ENCODE data around the gene ST6GALNAC1. TPM values are rescaled to one million over a fixed set of nuclear protein-coding genes. Genes with fewer than 3 reads are reported as not detected.
A peak's percentile ranks its signal among the peaks of the same experiment; 100 is the strongest.

The ST6GALNAC1 gene
- polyA plus RNA-seq, 3 donors, result not detected

GRCh38 chr17:76593384-76593826 is 50.2 kb downstream of the ST6GALNAC1 start:
- no peaks in the 10 kb centered on the region for H3K36me3 ChIP-seq (replicated peaks in 1 of 2; ENCODE audit: control insufficient read depth in 1 of 2, insufficient read depth in 2 of 2, low read length in 2 of 2)
- H3K27me3 ChIP-seq (ENCODE audit: control insufficient read depth in 2 of 2, insufficient read depth in 2 of 2, low read length in 2 of 2), result peaks cover 0 to 4% of the 10 kb centered on the region in 2 donors
- H3K27ac ChIP-seq (ENCODE audit: low read depth in 1 of 2, low read length in 2 of 2), result no peak overlapping the region
- Mint-ChIP-seq H3K27me3 (ENCODE audit: low read depth in 3 of 3) (peaks cover 7 to 14% (median 10%) of the 10 kb centered on the region in 3 donors), H3K27ac (no peak overlapping the region), H3K4me1 (peaks cover 26% of the 10 kb centered on the region), H3K4me3 (no peak overlapping the region), H3K36me3 (peaks cover 2 to 3% of the 10 kb centered on the region in 2 donors), H3K9me3 (peaks cover 0 to 5% (median 0%) of the 10 kb centered on the region in 7 donors)
- TF ChIP-seq, protein P1, sequence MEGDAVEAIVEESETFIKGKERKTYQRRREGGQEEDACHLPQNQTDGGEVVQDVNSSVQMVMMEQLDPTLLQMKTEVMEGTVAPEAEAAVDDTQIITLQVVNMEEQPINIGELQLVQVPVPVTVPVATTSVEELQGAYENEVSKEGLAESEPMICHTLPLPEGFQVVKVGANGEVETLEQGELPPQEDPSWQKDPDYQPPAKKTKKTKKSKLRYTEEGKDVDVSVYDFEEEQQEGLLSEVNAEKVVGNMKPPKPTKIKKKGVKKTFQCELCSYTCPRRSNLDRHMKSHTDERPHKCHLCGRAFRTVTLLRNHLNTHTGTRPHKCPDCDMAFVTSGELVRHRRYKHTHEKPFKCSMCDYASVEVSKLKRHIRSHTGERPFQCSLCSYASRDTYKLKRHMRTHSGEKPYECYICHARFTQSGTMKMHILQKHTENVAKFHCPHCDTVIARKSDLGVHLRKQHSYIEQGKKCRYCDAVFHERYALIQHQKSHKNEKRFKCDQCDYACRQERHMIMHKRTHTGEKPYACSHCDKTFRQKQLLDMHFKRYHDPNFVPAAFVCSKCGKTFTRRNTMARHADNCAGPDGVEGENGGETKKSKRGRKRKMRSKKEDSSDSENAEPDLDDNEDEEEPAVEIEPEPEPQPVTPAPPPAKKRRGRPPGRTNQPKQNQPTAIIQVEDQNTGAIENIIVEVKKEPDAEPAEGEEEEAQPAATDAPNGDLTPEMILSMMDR (IDR thresholded peaks at IDR 0.05), result no peak
- no peak overlapping the region for H2AFZ ChIP-seq (ENCODE audit: insufficient read depth, low read depth, low read length, poor library complexity, severe bottlenecking)
- no peak overlapping the region for H3K9ac ChIP-seq (ENCODE audit: insufficient read depth, low read length, poor library complexity, severe bottlenecking)
- WGBS (ENCODE audit: insufficient coverage), result 94% methylated on average over 4 of the region's 8 CpGs
- no peak overlapping the region for H3K4me3 ChIP-seq (replicated peaks in 1 of 3; ENCODE audit: low read depth in 2 of 3, low read length in 3 of 3)
- H3K79me2 ChIP-seq (ENCODE audit: insufficient read depth, low read length), result no peaks in the 10 kb centered on the region
- H3K4me2 ChIP-seq (replicated peaks; ENCODE audit: extremely low read depth, low read length, poor library complexity, severe bottlenecking), result no peak overlapping the region
- no peaks in the 10 kb centered on the region for H4K20me1 ChIP-seq (ENCODE audit: insufficient read depth, low read length)
- H3K9me3 ChIP-seq (replicated peaks in 1 of 2; ENCODE audit: control insufficient read depth in 1 of 2, insufficient read depth in 1 of 2, low read length in 2 of 2), result no peaks in the 10 kb centered on the region
- H3K4me1 ChIP-seq (ENCODE audit: control insufficient read depth in 1 of 2, insufficient read depth in 2 of 2, low read length in 2 of 2), result peaks cover 24 to 29% of the 10 kb centered on the region in 2 donors
- DNase-seq, result no peak
- intact Hi-C loops (cut with micrococcal nuclease), result no loop called here

DNA sequence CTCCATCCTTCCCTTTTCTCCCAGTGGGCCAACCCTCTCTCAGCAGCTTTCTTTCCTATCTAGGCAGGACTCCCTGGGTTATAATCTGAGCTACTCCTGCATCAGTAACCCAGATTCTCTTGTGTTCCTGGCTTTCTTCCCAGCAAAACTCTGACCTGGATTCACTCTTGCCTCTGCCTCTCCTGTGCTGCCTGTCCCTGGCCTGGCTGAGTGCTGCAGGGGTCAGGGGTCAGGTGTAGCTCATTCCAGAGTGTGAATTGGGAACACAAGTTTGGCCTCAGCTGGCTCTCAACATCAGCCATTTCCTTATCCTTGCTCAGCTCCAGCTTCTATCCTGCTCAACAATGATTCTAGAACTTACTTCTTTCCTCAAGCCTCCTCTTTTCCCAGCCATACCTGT is 55.4 kb downstream of the ST6GALNAC1 start:
- Mint-ChIP-seq H3K27me3 (ENCODE audit: low read depth in 3 of 3) (peaks cover 46 to 62% (median 47%) of the 10 kb centered on the region in 3 donors), H3K4me1 (peaks cover 26% of the 10 kb centered on the region), H3K27ac (no peak overlapping the region), H3K9me3 (peaks cover 0 to 18% (median 3%) of the 10 kb centered on the region in 7 donors), H3K4me3 (peak overlapping the region in 1 of 2 donors; percentile 76), H3K36me3 (peaks cover 7 to 17% of the 10 kb centered on the region in 2 donors)
- Histone ChIP-seq H3K27ac (ENCODE audit: low read depth in 1 of 2, low read length in 2 of 2) (no peak overlapping the region), H2AFZ (ENCODE audit: insufficient read depth, low read depth, low read length, poor library complexity, severe bottlenecking) (no peak overlapping the region), H3K4me1 (ENCODE audit: control insufficient read depth in 1 of 2, insufficient read depth in 2 of 2, low read length in 2 of 2) (peaks cover 19 to 21% of the 10 kb centered on the region in 2 donors), H3K4me2 (replicated peaks; ENCODE audit: extremely low read depth, low read length, poor library complexity, severe bottlenecking) (no peak overlapping the region), H3K79me2 (ENCODE audit: insufficient read depth, low read length) (no peaks in the 10 kb centered on the region), H3K9me3 (replicated peaks in 1 of 2; ENCODE audit: control insufficient read depth in 1 of 2, insufficient read depth in 1 of 2, low read length in 2 of 2) (peaks cover 0 to 5% of the 10 kb centered on the region in 2 donors), H3K27me3 (ENCODE audit: control insufficient read depth in 2 of 2, insufficient read depth in 2 of 2, low read length in 2 of 2) (peaks cover 9 to 34% of the 10 kb centered on the region in 2 donors), H3K4me3 (replicated peaks in 1 of 3; ENCODE audit: low read depth in 2 of 3, low read length in 3 of 3) (no peak overlapping the region), H3K36me3 (replicated peaks in 1 of 2; ENCODE audit: control insufficient read depth in 1 of 2, insufficient read depth in 2 of 2, low read length in 2 of 2) (no peaks in the 10 kb centered on the region), H4K20me1 (ENCODE audit: insufficient read depth, low read length) (no peaks in the 10 kb centered on the region), H3K9ac (ENCODE audit: insufficient read depth, low read length, poor library complexity, severe bottlenecking) (no peak overlapping the region)
- TF ChIP-seq, protein P1 (IDR thresholded peaks at IDR 0.05), result no peak
- DNase-seq, result no peak
- intact Hi-C loops (cut with micrococcal nuclease), result loop anchor here (5.0 to 10.0 kb wide), 3 partner anchors 34 to 123 kb away; partner anchors contain the start of gene AANAT (in 1 of the 2)
